Measurements from ENCODE around the gene TTC9B.

Gene TTC9B

DNA sequence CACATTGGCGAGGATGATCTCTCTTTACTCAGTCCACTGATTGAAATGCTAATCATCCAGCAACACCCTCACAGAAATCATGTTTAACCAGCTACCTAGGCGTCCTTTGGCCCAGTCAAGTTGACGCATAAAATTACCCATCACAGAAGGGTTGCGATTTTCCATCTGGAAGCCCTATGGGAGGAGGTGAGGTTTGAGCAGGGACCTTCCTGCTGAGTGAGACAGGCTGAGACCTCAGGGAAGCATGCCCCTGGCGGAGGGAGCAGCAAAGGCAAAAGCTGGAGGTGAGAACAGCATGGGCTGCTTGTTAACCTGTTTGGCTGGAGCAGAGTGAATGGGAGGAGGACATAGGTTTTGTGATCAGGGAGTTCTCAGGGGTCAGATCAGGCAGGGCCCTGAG lies 7.3 kb downstream of the TTC9B start:
- TF ChIP-seq REST (IDR thresholded peaks at IDR 0.05; ENCODE audit: insufficient read depth in 1 of 2, low read depth in 2 of 2, low read length in 2 of 2) (no peak), SIN3A (IDR thresholded peaks at IDR 0.05; ENCODE audit: borderline replicate concordance, insufficient read depth, low read length) (no peak), POLR2AphosphoS5 (IDR thresholded peaks at IDR 0.05; ENCODE audit: low read depth, low read length) (no peak)

DNA sequence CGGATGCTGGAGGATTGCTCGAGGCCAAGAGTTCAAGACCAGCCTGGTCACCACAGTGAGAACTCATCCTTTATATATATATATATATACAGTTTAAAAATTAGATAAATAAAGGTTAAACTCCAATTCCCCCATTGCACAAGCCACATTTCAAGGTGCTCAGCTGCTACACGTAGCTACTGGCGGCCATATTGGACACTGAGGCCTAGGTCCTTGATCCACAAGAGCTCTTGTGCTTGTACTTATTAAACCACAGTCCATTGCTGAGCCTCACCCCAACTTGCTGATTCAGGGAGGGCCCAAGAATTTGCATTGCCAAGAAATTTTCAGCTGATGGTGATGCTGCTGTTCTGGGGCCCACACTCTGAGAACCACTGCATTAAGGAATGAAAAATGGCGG lies 9.6 kb downstream of the TTC9B start:
- TF ChIP-seq POLR2AphosphoS5 (IDR thresholded peaks at IDR 0.05; ENCODE audit: low read depth, low read length) (no peak), TAF1 (IDR thresholded peaks at IDR 0.05; ENCODE audit: borderline replicate concordance, insufficient read depth, low read length) (no peak), REST (IDR thresholded peaks at IDR 0.05; ENCODE audit: insufficient read depth in 1 of 2, low read depth in 2 of 2, low read length in 2 of 2) (no peak), FOXP2 (optimal IDR thresholded peaks at IDR 0.05; ENCODE audit: borderline replicate concordance, extremely low read depth, extremely low read length, insufficient read depth) (no peak), SIN3A (IDR thresholded peaks at IDR 0.05; ENCODE audit: borderline replicate concordance, insufficient read depth, low read length) (no peak)

GRCh38 chr19:40205760-40206159 lies 12.4 kb downstream of the TTC9B start:
- TF ChIP-seq TAF1 (IDR thresholded peaks at IDR 0.05; ENCODE audit: borderline replicate concordance, insufficient read depth, low read length) (no peak), REST (IDR thresholded peaks at IDR 0.05; ENCODE audit: insufficient read depth in 1 of 2, low read depth in 2 of 2, low read length in 2 of 2) (no peak), FOXP2 (optimal IDR thresholded peaks at IDR 0.05; ENCODE audit: borderline replicate concordance, extremely low read depth, extremely low read length, insufficient read depth) (no peak), SIN3A (IDR thresholded peaks at IDR 0.05; ENCODE audit: borderline replicate concordance, insufficient read depth, low read length) (no peak), POLR2AphosphoS5 (IDR thresholded peaks at IDR 0.05; ENCODE audit: low read depth, low read length) (no peak)

DNA sequence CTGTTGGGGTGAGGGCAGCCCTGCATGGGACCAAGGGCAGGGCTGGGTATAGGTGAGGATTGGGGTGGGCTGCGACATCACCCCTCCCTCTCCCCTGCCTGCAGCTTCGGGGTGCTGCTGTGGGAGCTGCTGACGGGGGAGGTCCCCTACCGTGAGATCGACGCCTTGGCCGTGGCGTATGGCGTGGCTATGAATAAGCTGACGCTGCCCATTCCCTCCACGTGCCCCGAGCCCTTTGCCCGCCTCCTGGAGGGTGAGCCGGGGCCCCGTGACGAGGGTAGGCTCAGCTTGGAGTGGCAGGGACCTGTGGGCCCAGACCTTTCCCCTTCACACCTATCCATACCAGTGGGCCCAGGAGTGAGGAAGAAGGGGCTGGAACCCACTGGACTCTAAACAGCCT lies 13.8 kb downstream of the TTC9B start:
- TF ChIP-seq POLR2AphosphoS5 (IDR thresholded peaks at IDR 0.05; ENCODE audit: low read depth, low read length) (no peak), REST (IDR thresholded peaks at IDR 0.05; ENCODE audit: insufficient read depth in 1 of 2, low read depth in 2 of 2, low read length in 2 of 2) (no peak), TAF1 (IDR thresholded peaks at IDR 0.05; ENCODE audit: borderline replicate concordance, insufficient read depth, low read length) (no peak), SIN3A (IDR thresholded peaks at IDR 0.05; ENCODE audit: borderline replicate concordance, insufficient read depth, low read length) (no peak), FOXP2 (optimal IDR thresholded peaks at IDR 0.05; ENCODE audit: borderline replicate concordance, extremely low read depth, extremely low read length, insufficient read depth) (no peak)
